Ishikawa (cell line): ENCODE measurements around the gene MRPS22.

ENCODE experiments used
- CEBPB ChIP-seq: IDR thresholded peaks from 2 replicates; pipeline ENCODE4 v1.6.1; 2012
- RAD21 ChIP-seq: IDR thresholded peaks from 2 replicates; pipeline ENCODE4 v1.6.1; 2012; ENCODE audit warnings: low read depth
- TCF12 ChIP-seq: IDR thresholded peaks from 2 replicates; pipeline ENCODE4 v1.6.1; 2012; ENCODE audit warnings: low read depth

- TF ChIP-seq RAD21 = no peak
- TF ChIP-seq TCF12 = no peak
- no peak for TF ChIP-seq CEBPB
Measured at GRCh38 chr3:139354661-139355060, 10.8 kb downstream of the MRPS22 start.
